ENCODE results near the gene DOCK1.

The DOCK1 gene

GRCh38 chr10:127043301-127043700 is 138.1 kb downstream of the DOCK1 start:
- no peak for DNase-seq

GRCh38 chr10:127044186-127044585 is 139.0 kb downstream of the DOCK1 start:
- DNase-seq, result no peak

GRCh38 chr10:127046975-127047877 is 142.0 kb downstream of the DOCK1 start:
- no peak for DNase-seq

GRCh38 chr10:127047878-127048238 is 142.6 kb downstream of the DOCK1 start:
- no peak for DNase-seq

- DNase-seq, result no peak
Observed at GRCh38 chr10:127048630-127049029, 143.4 kb downstream of the DOCK1 start.

GRCh38 chr10:127052001-127052400 is 146.8 kb downstream of the DOCK1 start:
- DNase-seq, result no peak

- DNase-seq, result no peak
Observed at GRCh38 chr10:127055263-127055662, 150.0 kb downstream of the DOCK1 start.

- no peak for DNase-seq
Observed at GRCh38 chr10:127059314-127059713, 154.1 kb downstream of the DOCK1 start.

- no peak for DNase-seq
Observed at GRCh38 chr10:127063762-127064161, 158.5 kb downstream of the DOCK1 start.

GRCh38 chr10:127064474-127064873 is 159.2 kb downstream of the DOCK1 start:
- DNase-seq, result no peak

GRCh38 chr10:127067542-127068194 is 162.4 kb downstream of the DOCK1 start:
- no peak for DNase-seq

- DNase-seq, result no peak
Observed at GRCh38 chr10:127068485-127068884, 163.3 kb downstream of the DOCK1 start.

GRCh38 chr10:127069436-127069835 is 164.2 kb downstream of the DOCK1 start:
- DNase-seq, result no peak

GRCh38 chr10:127071126-127071525 is 165.9 kb downstream of the DOCK1 start:
- DNase-seq, result no peak

- no peak for DNase-seq
Observed at GRCh38 chr10:127073666-127074065, 168.4 kb downstream of the DOCK1 start.

GRCh38 chr10:127079392-127079791 is 174.2 kb downstream of the DOCK1 start:
- DNase-seq, result no peak

- no peak for DNase-seq
Observed at GRCh38 chr10:127080317-127080716, 175.1 kb downstream of the DOCK1 start.

- no peak for DNase-seq
Observed at GRCh38 chr10:127081851-127082345, 176.7 kb downstream of the DOCK1 start.

GRCh38 chr10:127082651-127083050 is 177.4 kb downstream of the DOCK1 start:
- no peak for DNase-seq

GRCh38 chr10:127085957-127086356 is 180.7 kb downstream of the DOCK1 start:
- DNase-seq, result no peak

- no peak for DNase-seq
Observed at GRCh38 chr10:127088908-127089307, 183.7 kb downstream of the DOCK1 start.

- no peak for DNase-seq
Observed at GRCh38 chr10:127089446-127089845, 184.2 kb downstream of the DOCK1 start.

GRCh38 chr10:127090138-127090537 is 184.9 kb downstream of the DOCK1 start:
- no peak for DNase-seq

- DNase-seq, result no peak
Observed at GRCh38 chr10:127091354-127091753, 186.1 kb downstream of the DOCK1 start.

All from activated CD4-positive, alpha-beta T cell treated with anti-CD3 and anti-CD28 coated beads, Interleukin-2, amount 50 U/mL, for 4 hours (primary cell).